Measurements from ENCODE around the gene SLC19A1. TPM values are rescaled to one million over a fixed set of nuclear protein-coding genes. Genes with fewer than 3 reads are reported as not detected.
"Not testable (repeated sequence)": the region's sequence is repeated elsewhere in the genome, so short reads cannot be mapped to it uniquely, and the experiment has no call there.

The SLC19A1 gene
- total RNA-seq, 1 experiment from 2014 or later: 8.3 TPM

GRCh38 chr21:45533361-45533845, 8.8 kb downstream of the SLC19A1 start:
- DNase-seq (ENCODE audit: low read depth): no peak

DNA sequence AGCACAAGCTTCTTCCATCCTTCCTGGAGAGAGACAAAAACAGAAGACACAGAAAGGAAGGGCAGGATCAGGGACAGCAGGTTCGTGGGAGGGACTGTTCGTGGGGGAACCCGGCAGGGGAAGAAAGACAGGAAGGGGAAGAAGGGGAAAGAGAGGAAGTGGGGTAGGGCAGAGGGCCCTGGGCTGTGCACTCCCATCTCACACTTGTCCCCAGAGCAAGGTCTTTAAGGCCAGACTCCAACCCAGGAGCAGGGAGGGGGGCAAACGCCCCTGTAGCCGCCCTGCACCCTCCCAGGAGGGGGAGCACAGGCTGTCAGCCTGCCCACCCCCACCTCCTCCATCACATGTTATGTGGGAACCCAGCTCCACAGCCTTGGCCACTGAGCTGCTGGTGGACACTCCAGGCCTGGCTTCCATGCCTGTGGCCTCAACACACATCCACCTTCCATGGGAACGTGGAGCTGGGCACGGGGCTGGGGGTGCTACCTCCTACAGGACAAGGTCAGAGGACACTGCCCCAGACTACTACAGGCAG, 9.3 kb downstream of the SLC19A1 start:
- DNase-seq (ENCODE audit: low read depth): no peak

DNA sequence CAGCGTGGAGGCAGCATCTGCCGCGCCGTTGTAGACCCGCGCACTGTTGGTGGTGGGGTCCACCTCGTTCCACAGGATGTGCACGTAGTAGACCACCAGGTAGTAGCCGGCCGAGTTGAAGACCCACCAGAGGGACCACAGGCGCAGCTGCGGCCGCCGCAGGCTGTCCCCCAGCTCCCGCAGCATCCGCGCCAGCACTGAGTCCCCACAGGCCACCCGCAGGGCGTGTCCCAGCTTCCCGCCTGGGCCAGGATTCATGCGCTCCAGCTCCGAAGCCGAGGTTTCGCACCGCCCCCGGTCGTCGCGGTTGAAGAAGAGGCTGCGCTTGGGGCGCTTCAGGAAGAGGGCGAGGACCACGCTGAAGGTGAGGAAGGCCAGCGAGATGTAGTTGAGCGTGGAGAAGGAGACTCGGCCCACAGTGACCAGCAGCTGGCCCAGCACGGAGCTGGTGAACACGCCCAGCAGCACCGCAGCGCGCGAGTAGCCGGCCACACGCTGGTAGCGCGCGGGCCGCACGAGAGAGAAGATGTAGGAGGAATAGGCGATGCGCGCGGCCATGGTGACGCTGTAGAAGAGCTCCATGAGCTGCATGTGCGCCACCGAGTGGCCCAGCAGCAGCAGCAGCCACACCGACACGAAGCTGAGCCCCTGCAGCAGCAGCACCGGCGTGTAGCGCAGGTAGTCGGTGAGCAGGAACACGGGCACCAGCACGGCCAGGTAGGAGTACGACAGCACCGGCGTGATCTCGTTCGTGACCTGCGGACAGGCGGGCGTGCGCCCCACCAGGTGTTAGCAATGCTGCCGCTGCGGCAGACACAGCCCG, 10.6 kb downstream of the SLC19A1 start:
- DNase-seq (ENCODE audit: low read depth): no peak

DNA sequence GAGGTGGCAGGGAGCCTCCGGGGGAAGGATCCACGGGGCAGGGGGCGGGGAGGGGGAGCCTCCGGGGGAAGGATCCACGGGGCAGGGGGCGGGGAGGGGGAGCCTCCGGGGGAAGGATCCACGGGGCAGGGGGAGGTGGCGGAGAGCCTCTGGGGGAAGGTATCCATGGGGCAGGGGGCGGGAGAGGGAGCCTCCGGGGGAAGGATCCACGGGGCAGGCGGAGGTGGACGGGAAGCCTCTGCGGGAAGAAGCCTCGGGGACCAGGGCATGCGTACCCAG, 11.2 kb downstream of the SLC19A1 start:
- not testable (repeated sequence) for DNase-seq (ENCODE audit: low read depth)

DNA sequence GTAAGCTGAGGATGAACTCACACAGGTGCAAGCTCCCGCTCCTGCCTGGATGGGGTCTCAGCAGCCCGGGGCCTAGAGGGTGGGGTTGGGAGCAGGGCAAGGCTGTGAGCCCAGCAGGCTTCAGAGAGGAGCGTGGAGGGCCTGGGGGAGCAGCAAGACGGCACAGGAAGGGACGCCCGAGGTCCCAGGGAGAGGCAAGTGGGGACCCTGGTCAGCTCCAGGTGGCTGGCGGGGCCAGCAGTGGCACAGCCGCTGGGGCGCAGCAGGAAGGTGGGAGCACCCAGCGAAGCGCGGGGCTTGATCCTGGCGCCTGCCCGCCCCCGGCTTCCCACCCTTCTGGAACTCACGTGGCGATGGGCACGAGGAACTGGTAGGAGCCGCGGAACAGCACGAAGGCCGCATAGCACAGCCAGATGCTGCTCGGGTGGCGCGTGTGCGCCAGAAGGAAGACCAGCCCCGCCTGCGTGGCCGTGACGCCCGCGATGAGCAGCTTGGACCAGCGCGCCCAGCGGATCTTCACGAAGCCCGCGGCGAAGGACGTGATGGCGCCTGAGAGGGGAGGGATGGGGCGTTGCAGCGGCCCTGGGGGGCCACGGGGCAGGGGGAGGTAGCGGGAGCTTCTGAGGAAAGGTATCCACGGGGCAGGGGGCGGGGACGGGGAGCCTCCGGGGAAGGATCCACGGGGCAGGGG, 11.7 kb downstream of the SLC19A1 start:
- DNase-seq (ENCODE audit: low read depth): no peak

GRCh38 chr21:45529785-45530422, 12.3 kb downstream of the SLC19A1 start:
- DNase-seq (ENCODE audit: low read depth): no peak

- DNase-seq (ENCODE audit: low read depth): no peak
These were observed 13.1 kb downstream of the SLC19A1 start for GRCh38 chr21:45528981-45529784.

DNA sequence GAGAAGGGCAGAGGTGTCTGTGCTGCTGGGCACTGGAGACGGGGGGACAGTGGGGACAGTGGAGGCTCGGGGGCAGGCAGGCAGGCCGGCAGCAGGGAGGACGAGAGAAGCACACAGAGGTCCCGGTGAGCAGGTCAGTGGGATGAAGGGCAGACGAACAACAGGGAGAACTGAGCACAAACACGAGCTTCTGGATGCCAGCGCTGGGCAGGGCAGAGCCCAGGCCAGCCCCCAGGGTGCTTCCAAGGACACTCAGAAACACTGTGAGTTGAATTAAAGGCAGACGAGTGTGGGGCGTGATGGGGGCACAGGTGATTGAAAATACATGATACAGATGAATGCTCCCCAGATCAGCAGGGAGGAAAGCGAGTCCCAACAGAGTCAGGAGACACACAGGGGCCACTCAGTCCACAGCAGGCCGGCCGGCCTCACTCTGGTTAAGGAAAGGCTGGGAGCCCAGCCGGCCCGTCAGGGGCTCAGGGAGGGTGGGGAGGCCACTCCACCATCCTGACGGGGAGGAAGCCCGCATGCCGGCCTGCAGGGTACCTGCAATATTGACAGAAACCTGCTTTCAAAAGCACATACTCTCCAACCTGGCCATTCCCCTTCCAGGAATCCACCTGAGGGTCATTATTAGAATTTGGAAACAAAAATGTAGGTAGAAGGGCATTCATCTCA, 14.1 kb downstream of the SLC19A1 start:
- DNase-seq (ENCODE audit: low read depth): no peak

DNA sequence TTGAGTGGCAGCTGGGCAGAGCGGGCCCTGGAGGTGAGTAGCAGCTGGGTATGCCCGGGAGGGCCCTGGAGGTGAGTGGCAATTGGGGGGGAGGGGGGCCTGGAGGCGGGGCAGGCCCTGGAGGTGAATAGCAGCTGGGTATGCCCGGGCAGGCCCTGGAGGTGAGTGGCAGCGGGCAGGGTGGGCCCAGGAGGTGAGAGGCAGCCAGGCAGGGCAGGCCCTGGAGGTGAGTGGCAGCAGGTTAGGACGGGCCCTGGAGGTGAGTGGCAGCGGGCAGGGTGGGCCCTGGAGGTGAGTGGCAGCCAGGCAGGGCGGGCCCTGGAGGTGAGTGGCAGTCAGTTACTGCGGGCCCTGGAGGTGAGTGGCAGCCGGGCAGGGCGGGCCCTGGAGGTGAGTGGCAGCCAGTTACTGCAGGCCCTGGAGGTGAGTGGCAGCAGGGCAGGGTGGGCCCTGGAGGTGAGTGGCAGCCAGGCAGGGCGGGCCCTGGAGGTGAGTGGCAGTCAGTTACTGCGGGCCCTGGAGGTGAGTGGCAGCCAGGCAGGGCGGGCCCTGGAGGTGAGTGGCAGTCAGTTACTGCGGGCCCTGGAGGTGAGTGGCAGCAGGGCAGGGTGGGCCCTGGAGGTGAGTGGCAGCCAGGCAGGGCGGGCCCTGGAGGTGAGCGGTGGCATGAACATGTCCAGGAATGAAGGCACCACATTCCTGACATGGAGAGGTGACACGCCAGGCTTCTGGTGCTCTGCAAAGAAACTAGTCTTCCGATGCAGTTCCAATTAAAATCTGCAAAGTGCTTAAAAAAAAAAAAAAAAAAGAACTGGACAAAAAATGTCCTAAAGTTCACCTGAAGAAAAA, 14.9 kb downstream of the SLC19A1 start:
- not testable (repeated sequence) for DNase-seq (ENCODE audit: low read depth)

DNA sequence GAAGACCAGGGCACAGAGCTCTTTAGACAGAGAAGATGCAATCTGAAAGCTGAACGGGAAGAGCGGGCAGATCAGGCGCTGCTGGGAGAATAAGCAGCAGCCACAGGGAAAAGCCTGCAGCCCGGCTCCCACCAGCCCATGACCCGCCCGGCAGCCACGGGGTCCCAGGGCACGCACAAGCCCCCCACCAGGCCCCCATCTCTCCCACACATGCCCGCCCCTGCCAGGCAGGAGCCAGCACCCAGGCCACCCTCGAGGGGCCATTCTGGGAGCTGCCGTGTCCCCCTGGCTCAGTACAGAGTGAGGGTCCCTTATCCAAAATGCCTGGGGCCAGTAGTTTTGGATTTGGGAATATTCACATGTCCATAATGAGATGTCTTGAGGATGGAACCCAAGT, 16.3 kb downstream of the SLC19A1 start:
- DNase-seq (ENCODE audit: low read depth): no peak

- no peak for DNase-seq (ENCODE audit: low read depth)
These were observed 16.9 kb downstream of the SLC19A1 start for GRCh38 chr21:45525153-45525909.

DNA sequence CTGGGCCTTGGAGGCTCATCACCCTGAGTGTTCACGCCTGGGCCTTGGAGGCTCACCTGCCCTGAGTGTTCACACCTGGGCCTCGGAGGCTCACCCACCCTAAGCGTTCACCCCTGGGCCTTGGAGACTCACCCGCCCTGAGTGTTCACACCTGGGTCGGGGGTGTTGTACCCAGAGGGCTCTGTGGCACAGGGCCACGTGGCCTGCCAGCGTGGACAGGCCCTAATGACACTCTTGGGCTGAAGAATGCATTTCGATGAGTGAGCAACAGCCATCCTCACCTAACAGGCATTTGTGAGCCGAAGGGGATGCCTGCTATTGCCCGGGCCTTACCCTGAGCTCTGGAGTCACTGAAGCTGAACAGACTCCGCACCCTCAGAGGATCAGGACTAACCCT, 17.5 kb downstream of the SLC19A1 start:
- DNase-seq (ENCODE audit: low read depth): no peak

- no peak for DNase-seq (ENCODE audit: low read depth)
These were observed 18.7 kb downstream of the SLC19A1 start for GRCh38 chr21:45523411-45524101.

DNA sequence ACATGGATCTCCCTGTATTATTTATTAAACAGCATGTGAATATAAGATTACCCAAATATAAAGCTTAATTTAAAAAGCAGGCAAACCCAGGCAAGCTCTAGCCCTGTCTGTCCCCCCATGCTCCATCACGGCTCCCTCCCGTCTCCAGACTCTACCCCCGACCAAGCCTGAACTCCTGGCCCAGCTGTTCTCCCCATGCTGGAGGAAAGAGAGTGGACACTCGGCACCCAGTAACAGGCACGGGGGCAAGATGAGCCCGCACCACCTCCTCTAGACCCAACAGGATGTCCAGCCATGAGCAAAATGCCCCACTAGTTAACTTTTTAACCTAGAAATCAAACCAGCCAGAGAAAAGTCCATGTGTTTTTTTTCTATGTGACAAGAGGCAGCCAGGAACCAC, 19.3 kb downstream of the SLC19A1 start:
- no peak for DNase-seq (ENCODE audit: low read depth)

DNA sequence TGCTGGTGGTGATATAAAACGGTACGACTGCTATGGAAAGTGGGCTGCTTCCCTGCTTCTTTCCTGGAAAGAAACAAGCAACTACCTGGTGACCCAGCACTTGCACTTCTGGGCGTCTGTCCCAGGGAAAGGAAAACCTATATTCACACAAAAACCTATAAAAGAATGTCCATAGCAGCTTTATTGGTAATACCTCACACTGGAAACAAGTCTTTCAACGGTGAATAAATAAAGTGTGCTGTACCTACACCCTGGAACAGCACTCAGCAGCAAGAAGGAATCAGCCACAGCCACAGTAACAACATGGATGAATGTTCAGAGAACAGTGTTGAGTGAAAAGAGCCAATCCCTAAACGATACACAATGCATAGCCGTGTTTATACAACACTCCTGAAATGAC, 19.9 kb downstream of the SLC19A1 start:
- no peak for DNase-seq (ENCODE audit: low read depth)

DNA sequence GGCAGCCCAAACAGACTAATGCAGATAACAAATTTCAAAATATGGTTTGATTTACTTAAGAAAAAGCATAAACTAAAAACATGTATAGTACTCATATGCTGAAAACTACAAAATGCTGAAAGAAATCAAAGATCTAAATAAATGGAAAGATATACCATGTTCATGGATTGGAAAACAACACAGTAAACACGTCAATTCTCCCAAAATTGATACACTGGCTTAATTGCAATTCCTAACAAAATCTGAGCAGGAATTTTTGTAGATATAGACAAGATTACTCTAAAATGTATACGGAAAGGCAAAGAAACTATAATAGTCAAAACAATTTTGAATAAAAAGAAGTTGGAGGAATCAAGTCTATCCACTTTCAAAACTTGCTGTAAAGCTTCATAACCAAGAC, 21.0 kb downstream of the SLC19A1 start:
- DNase-seq (ENCODE audit: low read depth): no peak

DNA sequence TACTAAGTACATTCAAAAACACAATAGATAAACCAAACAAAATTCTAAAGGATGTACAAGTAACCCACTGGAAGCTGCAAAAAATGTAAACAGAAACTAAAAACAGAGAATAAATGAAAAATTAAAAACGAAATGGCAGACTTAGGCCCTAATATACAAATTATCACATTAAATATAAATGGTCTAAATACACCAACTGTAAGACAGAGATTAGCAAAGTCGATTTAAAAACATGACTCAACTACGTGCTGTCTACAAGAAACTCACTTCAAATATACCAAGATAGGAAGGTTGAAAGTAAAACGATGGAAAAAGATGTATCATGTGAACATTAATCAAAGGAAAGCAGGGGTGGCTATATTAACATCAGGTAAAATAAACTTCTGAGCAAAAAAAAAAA, 23.1 kb downstream of the SLC19A1 start:
- no peak for DNase-seq (ENCODE audit: low read depth)

- no peak for DNase-seq (ENCODE audit: low read depth)
These were observed 23.5 kb downstream of the SLC19A1 start for GRCh38 chr21:45518742-45519141.
